ENCODE results near the gene INSL3. TPM values are rescaled to one million over a fixed set of nuclear protein-coding genes. Genes with fewer than 3 reads are reported as not detected.

INSL3 gene
- total RNA-seq, 1 experiment from 2014 or later: not detected

DNA sequence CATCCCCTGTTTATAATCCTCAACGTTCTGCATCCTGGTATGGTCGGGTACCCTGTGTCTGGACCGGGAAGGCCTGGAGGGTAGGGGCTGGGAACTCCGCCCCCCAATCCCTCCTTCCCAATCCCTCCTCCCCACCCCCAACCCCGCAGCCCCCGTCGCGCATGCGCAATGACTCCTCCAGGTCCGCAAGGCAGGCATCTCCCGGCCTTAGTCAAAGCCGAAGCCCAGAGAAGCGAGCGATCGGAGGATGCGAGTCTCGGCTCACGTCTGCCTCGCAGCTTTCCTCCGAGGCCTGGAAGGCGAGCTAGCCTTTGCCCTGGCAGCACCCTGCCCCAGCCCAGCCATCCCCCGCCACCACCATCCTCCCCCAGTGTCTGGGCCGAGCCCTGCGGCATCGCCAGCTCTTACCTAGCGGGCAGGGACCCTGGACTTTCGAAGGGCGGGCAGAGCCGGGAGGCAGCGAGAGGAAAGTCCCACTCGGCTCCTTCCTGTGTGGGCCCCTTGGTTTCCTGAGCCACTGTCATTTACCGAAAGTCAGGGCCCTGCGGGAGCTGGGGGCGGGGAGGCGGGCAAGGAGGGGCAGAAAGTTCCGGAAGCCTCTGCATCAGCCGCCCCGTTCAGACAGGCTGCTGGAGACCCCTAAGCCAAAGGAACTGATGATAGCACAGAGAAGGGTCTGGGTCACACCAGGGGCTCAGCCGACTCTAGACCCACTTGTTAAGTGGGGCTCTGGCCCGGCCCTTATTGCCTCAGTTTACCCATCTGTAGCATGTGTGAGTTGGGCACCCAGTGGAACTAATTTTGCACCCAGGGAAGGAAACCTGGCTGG lies 26.4 kb upstream of the INSL3 start, which contains the start of gene JAK3:
Gene JAK3, minus strand, starts transcription at position 445 of the 829 bp plus-strand sequence. CDS start 3,565 bp downstream, outside the sequence.
- Histone ChIP-seq H3K4me3 (ENCODE audit: low read depth, low read length, poor library complexity, severe bottlenecking) (peak within 1 kb of the TSS; percentile 43), H3K9me3 (ENCODE audit: low read depth, low read length, poor library complexity, severe bottlenecking) (no peaks in the 10 kb centered on the region), H3K4me1 (ENCODE audit: insufficient read depth, low read length, poor library complexity, severe bottlenecking) (peaks cover 9% of the 10 kb centered on the region), H3K27me3 (replicated peaks; ENCODE audit: insufficient read depth, low read depth, low read length, poor library complexity) (no peaks in the 10 kb centered on the region), H3K36me3 (ENCODE audit: insufficient read depth, low read length, poor library complexity, severe bottlenecking) (no peaks in the 10 kb centered on the region), H3K27ac (ENCODE audit: low read depth, low read length, poor library complexity, severe bottlenecking) (peak within 1 kb of the TSS; percentile 59)
- ChIA-PET POLR2A (ENCODE audit: low non-redundant PET) (interaction anchor here (0.7 kb wide), 1 partner anchor 309 kb away, joined by 11 read pairs; no protein-coding TSS in a partner anchor), CTCF (interaction anchor here (0.7 to 1.0 kb wide), 3 partner anchors 8 to 1306 kb away, joined by 3 to 7 read pairs (median 3); partner anchors contain the start of gene RPL18A)
- intact Hi-C loops (cut with micrococcal nuclease; ENCODE audit: unreplicated experiment): no loop called here
- no TSS peak for BruUV-seq (replicated peaks)
- peak; percentile 88 for DNase-seq (ENCODE audit: low spot score)
- no peak for TF ChIP-seq EZH2 (IDR thresholded peaks at IDR 0.05; ENCODE audit: borderline replicate concordance, low read depth, low read length, poor library complexity, severe bottlenecking)
- TF ChIP-seq, protein P1, sequence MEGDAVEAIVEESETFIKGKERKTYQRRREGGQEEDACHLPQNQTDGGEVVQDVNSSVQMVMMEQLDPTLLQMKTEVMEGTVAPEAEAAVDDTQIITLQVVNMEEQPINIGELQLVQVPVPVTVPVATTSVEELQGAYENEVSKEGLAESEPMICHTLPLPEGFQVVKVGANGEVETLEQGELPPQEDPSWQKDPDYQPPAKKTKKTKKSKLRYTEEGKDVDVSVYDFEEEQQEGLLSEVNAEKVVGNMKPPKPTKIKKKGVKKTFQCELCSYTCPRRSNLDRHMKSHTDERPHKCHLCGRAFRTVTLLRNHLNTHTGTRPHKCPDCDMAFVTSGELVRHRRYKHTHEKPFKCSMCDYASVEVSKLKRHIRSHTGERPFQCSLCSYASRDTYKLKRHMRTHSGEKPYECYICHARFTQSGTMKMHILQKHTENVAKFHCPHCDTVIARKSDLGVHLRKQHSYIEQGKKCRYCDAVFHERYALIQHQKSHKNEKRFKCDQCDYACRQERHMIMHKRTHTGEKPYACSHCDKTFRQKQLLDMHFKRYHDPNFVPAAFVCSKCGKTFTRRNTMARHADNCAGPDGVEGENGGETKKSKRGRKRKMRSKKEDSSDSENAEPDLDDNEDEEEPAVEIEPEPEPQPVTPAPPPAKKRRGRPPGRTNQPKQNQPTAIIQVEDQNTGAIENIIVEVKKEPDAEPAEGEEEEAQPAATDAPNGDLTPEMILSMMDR (conservative IDR thresholded peaks at IDR 0.05; ENCODE audit: low read depth, low read length): no peak

DNA sequence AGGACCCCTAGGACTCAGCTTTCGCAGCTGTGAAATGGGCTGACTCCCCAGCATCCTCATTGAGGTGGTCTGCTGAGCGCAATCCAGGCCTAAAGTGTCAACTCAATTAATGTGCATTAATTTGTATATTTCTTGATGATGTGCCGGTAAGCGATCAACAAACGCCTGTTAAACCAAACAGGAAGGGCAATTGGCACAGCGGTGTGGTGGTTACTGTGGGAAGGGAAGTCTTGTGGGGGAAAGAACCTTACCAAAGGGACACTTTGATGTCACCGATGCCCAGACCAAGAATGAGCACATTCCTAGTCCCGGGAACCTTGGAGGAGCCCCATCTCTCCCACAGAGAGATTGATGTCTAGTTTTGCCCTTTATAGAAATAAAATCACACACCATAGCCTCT lies 24.8 kb upstream of the INSL3 start:
- no TSS peak for BruUV-seq (replicated peaks)
- CTCF ChIA-PET: no interaction called here

DNA sequence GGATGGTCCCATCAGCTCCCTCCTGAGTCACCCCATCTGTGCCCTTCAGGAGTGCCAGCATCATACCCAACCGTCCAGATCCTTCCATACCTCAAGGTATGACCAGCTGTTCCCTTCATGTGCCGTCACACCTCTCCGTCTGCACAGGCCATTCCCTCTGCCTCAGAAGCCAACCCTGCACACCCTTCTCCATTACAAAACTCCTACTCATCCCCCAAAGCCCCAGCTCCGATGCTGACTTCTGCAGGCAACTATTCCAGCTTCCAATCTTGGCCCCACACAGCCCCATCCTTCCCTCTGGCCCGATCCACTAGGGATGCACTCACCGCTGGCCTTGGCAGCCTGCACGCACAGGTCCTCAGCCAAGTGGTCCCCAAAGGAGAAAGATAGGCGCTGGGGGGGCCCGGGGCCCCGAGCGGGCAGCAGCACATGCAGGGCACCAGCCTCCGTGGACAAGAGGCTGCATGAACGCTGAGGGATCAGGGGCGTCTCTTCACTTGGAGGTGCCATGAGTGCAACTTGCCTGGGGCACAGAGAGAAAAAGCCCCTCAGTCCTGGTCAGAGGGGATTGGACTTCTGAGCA lies 22.7 kb upstream of the INSL3 start:
- DNase-seq (ENCODE audit: low spot score): no peak
- intact Hi-C loops (cut with micrococcal nuclease; ENCODE audit: unreplicated experiment): no loop called here
- no peak for TF ChIP-seq EZH2 (IDR thresholded peaks at IDR 0.05; ENCODE audit: borderline replicate concordance, low read depth, low read length, poor library complexity, severe bottlenecking)
- TF ChIP-seq, protein P1 (conservative IDR thresholded peaks at IDR 0.05; ENCODE audit: low read depth, low read length): no peak
- ChIA-PET POLR2A (ENCODE audit: low non-redundant PET) (no interaction called here), CTCF (no interaction called here)
- no peaks in the 10 kb centered on the region for H3K27me3 ChIP-seq (replicated peaks; ENCODE audit: insufficient read depth, low read depth, low read length, poor library complexity)
- peaks cover 23% of the 10 kb centered on the region for H3K4me1 ChIP-seq (ENCODE audit: insufficient read depth, low read length, poor library complexity, severe bottlenecking)
- no peaks in the 10 kb centered on the region for H3K36me3 ChIP-seq (ENCODE audit: insufficient read depth, low read length, poor library complexity, severe bottlenecking)
- no peak overlapping the region for H3K27ac ChIP-seq (ENCODE audit: low read depth, low read length, poor library complexity, severe bottlenecking)
- H3K4me3 ChIP-seq (ENCODE audit: low read depth, low read length, poor library complexity, severe bottlenecking): no peak overlapping the region
- H3K9me3 ChIP-seq (ENCODE audit: low read depth, low read length, poor library complexity, severe bottlenecking): no peaks in the 10 kb centered on the region
- no TSS peak for BruUV-seq (replicated peaks)

More for the DNA sequence above, 24.8 kb upstream of the INSL3 start:
- Histone ChIP-seq H3K4me3 (ENCODE audit: low read depth, low read length, poor library complexity, severe bottlenecking) (no peak overlapping the region), H3K27ac (ENCODE audit: low read depth, low read length, poor library complexity, severe bottlenecking) (no peak overlapping the region), H3K9me3 (ENCODE audit: low read depth, low read length, poor library complexity, severe bottlenecking) (no peaks in the 10 kb centered on the region), H3K27me3 (replicated peaks; ENCODE audit: insufficient read depth, low read depth, low read length, poor library complexity) (no peaks in the 10 kb centered on the region), H3K4me1 (ENCODE audit: insufficient read depth, low read length, poor library complexity, severe bottlenecking) (peaks cover 21% of the 10 kb centered on the region), H3K36me3 (ENCODE audit: insufficient read depth, low read length, poor library complexity, severe bottlenecking) (no peaks in the 10 kb centered on the region)
- POLR2A ChIA-PET (ENCODE audit: low non-redundant PET): no interaction called here
- TF ChIP-seq, protein P1 (conservative IDR thresholded peaks at IDR 0.05; ENCODE audit: low read depth, low read length): no peak
- no peak for TF ChIP-seq EZH2 (IDR thresholded peaks at IDR 0.05; ENCODE audit: borderline replicate concordance, low read depth, low read length, poor library complexity, severe bottlenecking)
- intact Hi-C loops (cut with micrococcal nuclease; ENCODE audit: unreplicated experiment): no loop called here
- DNase-seq (ENCODE audit: low spot score): no peak
